AG04449 (cell line): ENCODE results near the gene RAD51B.

ENCODE experiments used
- CTCF ChIA-PET: fragments of 350-600 bp; formaldehyde crosslinking; extraction: SDS; loops from one replicate; lab custom pipeline; 2021; ENCODE audit warnings: antibody characterized with exemption; lab: Yijun Ruan, JAX
- POLR2A ChIA-PET: fragments of 400-600, 350-600 bp; formaldehyde crosslinking; extraction: SDS; loops from one replicate; lab custom pipeline; 2020; ENCODE audit warnings: antibody characterized with exemption, inconsistent platforms; lab: Yijun Ruan, JAX
- DNase-seq: peaks from one replicate; pipeline ENCODE4 v3.0.0-alpha.2; 2010; ENCODE audit warnings: low read depth, low spot score
- H3K4me3 ChIP-seq: 2 replicates; pipeline ENCODE4 v1.5.1; 2011; ENCODE audit warnings: low read depth, mild to moderate bottlenecking, control low read depth, low read length
- TF ChIP-seq, protein P1 (sequence below): IDR thresholded peaks from one replicate; pipeline ENCODE4 v1.5.1; 2011; ENCODE audit warnings: mild to moderate bottlenecking, moderate library complexity, low read length, control low read depth, inconsistent platforms; ENCODE audit not compliant: insufficient read depth; ENCODE audit errors: missing control alignments

RAD51B gene

DNA sequence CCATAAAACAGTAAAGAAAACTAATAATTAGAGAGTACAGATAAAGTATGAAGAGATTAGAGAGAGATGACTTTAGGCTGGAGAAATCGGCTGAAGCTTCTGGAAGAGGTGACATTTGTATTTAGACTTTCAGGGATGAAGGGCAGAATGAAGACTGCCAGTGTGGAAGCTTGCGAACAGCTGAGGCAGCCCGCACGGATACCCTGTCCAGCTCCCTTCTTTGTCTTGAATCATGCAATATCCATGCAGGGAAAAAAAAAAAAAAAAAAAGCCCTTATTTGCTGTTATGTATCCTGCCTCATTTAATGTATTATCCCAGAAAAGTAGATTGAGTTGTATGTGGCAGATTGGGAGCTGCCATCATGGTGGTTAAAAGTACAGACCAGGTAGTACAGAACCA is 641.5 kb downstream of the RAD51B start:
- no peak for DNase-seq
- CTCF ChIA-PET = interaction anchor here (1.1 to 1.8 kb wide), 5 partner anchors 10 to 205 kb away, joined by 3 to 5 read pairs (median 4); no protein-coding TSS in a partner anchor
- TF ChIP-seq, protein P1, sequence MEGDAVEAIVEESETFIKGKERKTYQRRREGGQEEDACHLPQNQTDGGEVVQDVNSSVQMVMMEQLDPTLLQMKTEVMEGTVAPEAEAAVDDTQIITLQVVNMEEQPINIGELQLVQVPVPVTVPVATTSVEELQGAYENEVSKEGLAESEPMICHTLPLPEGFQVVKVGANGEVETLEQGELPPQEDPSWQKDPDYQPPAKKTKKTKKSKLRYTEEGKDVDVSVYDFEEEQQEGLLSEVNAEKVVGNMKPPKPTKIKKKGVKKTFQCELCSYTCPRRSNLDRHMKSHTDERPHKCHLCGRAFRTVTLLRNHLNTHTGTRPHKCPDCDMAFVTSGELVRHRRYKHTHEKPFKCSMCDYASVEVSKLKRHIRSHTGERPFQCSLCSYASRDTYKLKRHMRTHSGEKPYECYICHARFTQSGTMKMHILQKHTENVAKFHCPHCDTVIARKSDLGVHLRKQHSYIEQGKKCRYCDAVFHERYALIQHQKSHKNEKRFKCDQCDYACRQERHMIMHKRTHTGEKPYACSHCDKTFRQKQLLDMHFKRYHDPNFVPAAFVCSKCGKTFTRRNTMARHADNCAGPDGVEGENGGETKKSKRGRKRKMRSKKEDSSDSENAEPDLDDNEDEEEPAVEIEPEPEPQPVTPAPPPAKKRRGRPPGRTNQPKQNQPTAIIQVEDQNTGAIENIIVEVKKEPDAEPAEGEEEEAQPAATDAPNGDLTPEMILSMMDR = no peak
- POLR2A ChIA-PET = interaction anchor here (0.6 kb wide), 1 partner anchor 327 kb away, joined by 3 read pairs; no protein-coding TSS in a partner anchor
- H3K4me3 ChIP-seq = no peak overlapping the region

DNA sequence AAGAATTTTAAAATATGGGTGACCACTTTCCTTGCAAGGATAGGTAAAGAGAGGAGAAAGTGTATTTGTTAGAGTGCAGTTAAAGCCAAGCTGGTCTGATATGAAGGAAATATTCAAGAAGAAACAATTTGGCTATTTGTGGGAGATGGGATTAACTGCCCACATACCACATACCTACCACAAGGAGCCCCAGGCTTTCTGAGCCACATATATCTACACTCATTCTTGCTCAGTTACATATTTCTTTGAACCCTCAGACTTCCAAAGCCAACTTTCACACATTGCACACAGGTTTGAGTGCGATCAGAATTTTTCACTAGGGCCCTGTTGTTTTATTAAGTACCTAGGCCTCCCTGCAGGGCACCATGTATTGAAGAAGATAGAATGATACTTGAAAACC is 643.1 kb downstream of the RAD51B start:
- ChIA-PET CTCF (interaction anchor here (1.1 to 1.6 kb wide), 2 partner anchors 9 to 82 kb away, joined by 3 to 4 read pairs; no protein-coding TSS in a partner anchor), POLR2A (no interaction called here)
- DNase-seq = no peak
- TF ChIP-seq, protein P1 = peak; percentile 30
- no peak overlapping the region for H3K4me3 ChIP-seq

- DNase-seq = no peak
- ChIA-PET POLR2A (no interaction called here), CTCF (interaction anchor here (1.1 to 1.6 kb wide), 2 partner anchors 8 to 82 kb away, joined by 3 to 4 read pairs; no protein-coding TSS in a partner anchor)
- TF ChIP-seq, protein P1 = no peak
- no peak overlapping the region for H3K4me3 ChIP-seq
These were observed 643.7 kb downstream of the RAD51B start for GRCh38 chr14:68463299-68463698.

GRCh38 chr14:68463705-68464374 is 644.3 kb downstream of the RAD51B start:
- ChIA-PET POLR2A (no interaction called here), CTCF (interaction anchor here (0.6 to 1.6 kb wide), 3 partner anchors 7 to 83 kb away, joined by 3 to 4 read pairs (median 3); no protein-coding TSS in a partner anchor)

GRCh38 chr14:68464711-68465110 is 645.1 kb downstream of the RAD51B start:
- DNase-seq = no peak
- H3K4me3 ChIP-seq = no peak overlapping the region
- TF ChIP-seq, protein P1 = no peak
- ChIA-PET CTCF (no interaction called here), POLR2A (no interaction called here)

More at GRCh38 chr14:68463705-68464374, 644.3 kb downstream of the RAD51B start:
- TF ChIP-seq, protein P1 = no peak
- no peak for DNase-seq
- no peak overlapping the region for H3K4me3 ChIP-seq

DNA sequence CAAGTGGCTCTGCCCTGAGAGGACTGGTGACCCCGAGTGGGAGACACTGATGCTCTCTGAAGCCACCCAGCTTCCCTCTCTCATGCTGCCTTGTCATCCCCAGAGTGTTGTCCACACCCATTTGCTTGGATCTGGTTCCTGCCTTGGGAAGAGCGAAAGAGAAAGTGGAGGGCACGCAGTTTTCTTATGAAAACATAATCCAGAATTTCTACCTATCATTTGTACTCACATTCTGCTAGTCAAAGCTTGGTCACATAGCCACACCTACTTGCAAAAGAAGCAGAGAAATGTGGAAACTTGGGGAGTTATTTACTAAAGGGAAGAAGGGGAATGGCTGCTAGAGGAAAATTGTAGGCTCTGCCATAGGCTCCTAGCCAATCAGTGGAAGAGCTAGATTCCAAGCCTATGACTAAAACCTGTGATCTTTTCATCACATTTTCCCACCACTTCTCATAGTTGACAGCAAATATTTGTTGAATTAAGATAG is 647.0 kb downstream of the RAD51B start:
- TF ChIP-seq, protein P1 = no peak
- CTCF ChIA-PET = interaction anchor here (0.8 kb wide), 1 partner anchor 10 kb away, joined by 3 read pairs; no protein-coding TSS in a partner anchor
- peak; percentile 70 for DNase-seq
- no peak overlapping the region for H3K4me3 ChIP-seq
- POLR2A ChIA-PET = no interaction called here
